HEK293T (cell line): ENCODE measurements around the gene CELF4.

Experiments used
- CTCF ChIA-PET: fragments of 350-600 bp; formaldehyde crosslinking; extraction: SDS; loops from one replicate; lab custom pipeline; 2021; ENCODE audit warnings: antibody characterized with exemption, inconsistent platforms; lab: Yijun Ruan, JAX
- POLR2A ChIA-PET: fragments of 350-600 bp; formaldehyde crosslinking; extraction: SDS; loops from one replicate; lab custom pipeline; 2020; ENCODE audit warnings: antibody characterized with exemption, inconsistent platforms; lab: Yijun Ruan, JAX
- DNase-seq: peaks from one replicate; pipeline ENCODE4 v3.0.0; 2012; ENCODE audit warnings: mixed read lengths; ENCODE audit errors: extremely low spot score
- ARNT ChIP-seq: fragments of 450-650 bp; IDR thresholded peaks from 2 replicates; pipeline ENCODE4 v1.6.1; 2017; ENCODE audit warnings: mild to moderate bottlenecking
- BHLHE40 ChIP-seq: fragments of 450-650 bp; IDR thresholded peaks from 2 replicates; pipeline ENCODE4 v1.6.1; 2016; ENCODE audit warnings: mild to moderate bottlenecking, moderate library complexity, borderline replicate concordance
- CTBP1 ChIP-seq: fragments of 450-650 bp; IDR thresholded peaks from 2 replicates; pipeline ENCODE4 v1.6.1; 2016; ENCODE audit warnings: borderline replicate concordance
- ELF4 ChIP-seq: fragments of 450-650 bp; IDR thresholded peaks from 2 replicates; pipeline ENCODE4 v1.6.1; 2017; ENCODE audit warnings: antibody characterized with exemption
- FOXA1 ChIP-seq: fragments of 450-650 bp; IDR thresholded peaks from 2 replicates; pipeline ENCODE4 v1.6.1; 2016; ENCODE audit warnings: mild to moderate bottlenecking
- FOXK2 ChIP-seq: fragments of 450-650 bp; IDR thresholded peaks from 2 replicates; pipeline ENCODE4 v1.6.1; 2016; ENCODE audit warnings: mild to moderate bottlenecking
- FOXM1 ChIP-seq: fragments of 450-650 bp; IDR thresholded peaks from 2 replicates; pipeline ENCODE4 v1.6.1; 2017; ENCODE audit warnings: mild to moderate bottlenecking, borderline replicate concordance
- HDGF ChIP-seq: fragments of 450-650 bp; IDR thresholded peaks from 2 replicates; pipeline ENCODE4 v1.6.1; 2017; ENCODE audit warnings: antibody characterized with exemption, borderline replicate concordance
- L3MBTL2 ChIP-seq: fragments of 450-650 bp; conservative IDR thresholded peaks from 2 replicates; pipeline ENCODE4 v1.6.1; 2016; ENCODE audit warnings: mild to moderate bottlenecking
- LEF1 ChIP-seq: fragments of 450-650 bp; IDR thresholded peaks from 2 replicates; pipeline ENCODE4 v1.6.1; 2017; ENCODE audit warnings: mild to moderate bottlenecking, borderline replicate concordance
- NFRKB ChIP-seq: fragments of 450-650 bp; IDR thresholded peaks from 2 replicates; pipeline ENCODE4 v1.6.1; 2016; ENCODE audit warnings: mild to moderate bottlenecking, moderate library complexity
- PKNOX1 ChIP-seq: fragments of 450-650 bp; IDR thresholded peaks from 2 replicates; pipeline ENCODE4 v1.6.1; 2016
- SP1 ChIP-seq: fragments of 450-650 bp; IDR thresholded peaks from 2 replicates; pipeline ENCODE4 v1.6.1; 2017
- SUZ12 ChIP-seq: fragments of 450-650 bp; IDR thresholded peaks from 2 replicates; pipeline ENCODE4 v1.6.1; 2016; ENCODE audit warnings: mild to moderate bottlenecking
- TARDBP ChIP-seq: fragments of 450-650 bp; IDR thresholded peaks from 2 replicates; pipeline ENCODE4 v1.6.1; 2016
- ZNF384 ChIP-seq: fragments of 450-650 bp; IDR thresholded peaks from 2 replicates; pipeline ENCODE4 v1.6.1; 2016

CELF4 gene

DNA sequence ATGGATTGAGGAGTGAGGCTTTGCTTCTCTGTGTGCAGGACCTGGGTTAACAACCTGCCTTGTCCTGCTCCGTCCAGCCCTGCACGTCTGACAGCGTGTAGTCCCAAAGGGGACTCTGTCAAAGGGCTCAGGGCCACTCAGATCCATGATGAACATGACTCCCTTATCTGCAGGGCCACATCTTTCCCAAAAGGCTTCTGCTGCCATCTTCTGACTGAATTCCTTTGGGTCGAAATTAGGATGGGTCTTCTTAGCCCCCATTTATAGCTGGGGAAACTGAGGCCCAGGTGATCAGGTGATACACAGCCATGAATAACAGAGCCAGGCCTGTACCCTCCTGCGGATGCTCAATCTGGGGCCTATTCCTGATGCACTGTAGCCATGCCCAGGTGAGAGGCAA lies 109.2 kb downstream of the CELF4 start:
- ChIA-PET CTCF (no interaction called here), POLR2A (no interaction called here)
- TF ChIP-seq FOXM1, result no peak
- no peak for TF ChIP-seq TARDBP
- TF ChIP-seq NFRKB, result no peak
- no peak for TF ChIP-seq SP1
- TF ChIP-seq PKNOX1, result no peak
- TF ChIP-seq ZNF384, result no peak
- no peak for TF ChIP-seq BHLHE40
- no peak for TF ChIP-seq FOXA1
- no peak for TF ChIP-seq SUZ12
- TF ChIP-seq CTBP1, result no peak
- TF ChIP-seq LEF1, result no peak
- TF ChIP-seq FOXK2, result no peak
- TF ChIP-seq ELF4, result no peak
- no peak for TF ChIP-seq ARNT
- TF ChIP-seq L3MBTL2, result no peak
- no peak for TF ChIP-seq HDGF
- DNase-seq, result no peak

GRCh38 chr18:37453752-37454151 lies 111.8 kb downstream of the CELF4 start:
- TF ChIP-seq NFRKB (no peak), FOXM1 (no peak), HDGF (no peak), CTBP1 (no peak), ZNF384 (no peak), ARNT (no peak), TARDBP (no peak), SP1 (no peak), FOXK2 (no peak), SUZ12 (no peak), FOXA1 (no peak), BHLHE40 (no peak), ELF4 (no peak), PKNOX1 (no peak), L3MBTL2 (no peak), LEF1 (no peak)
- DNase-seq, result no peak
- CTCF ChIA-PET, result no interaction called here
- POLR2A ChIA-PET, result no interaction called here

GRCh38 chr18:37452682-37453385 lies 112.8 kb downstream of the CELF4 start:
- CTCF ChIA-PET, result interaction anchor here (0.7 kb wide), 1 partner anchor 200 kb away, joined by 3 read pairs; no protein-coding TSS in a partner anchor
- no peak for DNase-seq

DNA sequence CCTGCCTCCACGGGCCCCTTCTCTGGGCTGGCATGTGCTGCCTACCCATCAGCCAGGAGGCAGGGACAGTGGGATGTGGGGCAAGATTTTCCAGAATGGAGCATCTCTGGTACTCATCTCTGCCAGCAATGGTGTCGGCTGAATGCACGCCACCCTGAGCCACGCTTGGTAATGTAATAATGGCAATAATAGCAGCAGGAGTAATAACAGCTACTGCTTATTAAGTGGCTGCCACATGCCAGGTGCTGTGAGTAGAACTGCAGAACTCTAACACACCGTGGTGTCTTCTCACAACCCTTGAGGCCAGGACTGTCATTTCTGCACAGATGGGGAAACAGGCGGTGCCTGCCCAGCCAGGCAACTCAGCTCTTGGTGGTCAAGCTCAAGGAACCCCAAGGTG lies 113.6 kb downstream of the CELF4 start:
- POLR2A ChIA-PET, result no interaction called here
- no peak for DNase-seq
- TF ChIP-seq ELF4 (no peak), FOXK2 (no peak), BHLHE40 (no peak), FOXM1 (no peak), HDGF (no peak), FOXA1 (no peak)
- CTCF ChIA-PET, result interaction anchor here (0.7 kb wide), 1 partner anchor 199 kb away, joined by 3 read pairs; no protein-coding TSS in a partner anchor

More at GRCh38 chr18:37452682-37453385, 112.8 kb downstream of the CELF4 start:
- TF ChIP-seq NFRKB, result no peak
- no peak for TF ChIP-seq CTBP1
- no peak for TF ChIP-seq HDGF
- no peak for TF ChIP-seq SUZ12
- TF ChIP-seq ZNF384, result no peak
- no peak for TF ChIP-seq L3MBTL2
- TF ChIP-seq BHLHE40, result no peak
- TF ChIP-seq ELF4, result no peak
- TF ChIP-seq SP1, result no peak
- TF ChIP-seq PKNOX1, result no peak
- TF ChIP-seq LEF1, result no peak
- no peak for TF ChIP-seq TARDBP
- no peak for TF ChIP-seq FOXA1
- no peak for TF ChIP-seq FOXK2
- TF ChIP-seq FOXM1, result no peak
- no peak for TF ChIP-seq ARNT
- POLR2A ChIA-PET, result no interaction called here

GRCh38 chr18:37451239-37451825 lies 114.3 kb downstream of the CELF4 start:
- no peak for TF ChIP-seq ZNF384
- no peak for TF ChIP-seq PKNOX1
- TF ChIP-seq ARNT, result no peak
- TF ChIP-seq NFRKB, result no peak
- TF ChIP-seq ELF4, result no peak
- POLR2A ChIA-PET, result no interaction called here
- CTCF ChIA-PET, result no interaction called here
- no peak for DNase-seq
